Esophagus muscularis mucosa (tissue), 4 donors: ENCODE results near the gene SAE1.

Source experiments
- CTCF ChIP-seq, 3 experiments: fragments of 200-600 bp in 2 of 3; fragments of 450-650 bp in 1 of 3; sonication (generic) in 2 of 3; IDR thresholded peaks; one replicate each; pipeline ENCODE4 v1.5.1; 2017 to 2019; ENCODE audit warnings: antibody characterized with exemption in 3 of 3, mild to moderate bottlenecking in 2 of 3, moderate library complexity in 1 of 3
- EP300 ChIP-seq: sonication (generic); formaldehyde crosslinking; IDR thresholded peaks from one replicate; pipeline ENCODE4 v1.6.1; 2017; ENCODE audit warnings: antibody characterized with exemption
- POLR2A ChIP-seq: fragments of 450-650 bp; IDR thresholded peaks from one replicate; pipeline ENCODE4 v1.6.1; 2017; ENCODE audit warnings: antibody characterized with exemption, moderate library complexity, mild to moderate bottlenecking, low read depth

GRCh38 chr19:47096721-47097120 is 33.9 kb upstream of the SAE1 start:
- no peak for TF ChIP-seq CTCF (IDR thresholded peaks at IDR 0.05)
- TF ChIP-seq EP300: no peak
- no peak for TF ChIP-seq POLR2A
